Activated naive CD8-positive, alpha-beta T cell treated with anti-CD3 and anti-CD28 coated beads, Interleukin-2, amount 50 U/mL, for 24 hours (primary cell): ENCODE data around the gene TOR1A.
A peak's percentile ranks its signal among the peaks of the same experiment; 100 is the strongest.

Experiments used
- ATAC-seq: fragments of 150-1000 bp; cut with Tn5 transposase; one replicate; pipeline ENCODE4 v1.10.0; 2021
- DNase-seq: peaks from one replicate; pipeline ENCODE4 v3.0.0; 2021
- H3K27ac Mint-ChIP-seq: one replicate; pipeline ENCODE4 v1.8.0; 2021; ENCODE audit warnings: mild to moderate bottlenecking, mixed read lengths
- H3K27me3 Mint-ChIP-seq: one replicate; pipeline ENCODE4 v1.8.0; 2021; ENCODE audit warnings: mixed read lengths
- H3K36me3 Mint-ChIP-seq: one replicate; pipeline ENCODE4 v1.8.0; 2021; ENCODE audit warnings: low read depth, mixed read lengths
- H3K4me1 Mint-ChIP-seq: one replicate; pipeline ENCODE4 v1.8.0; 2021; ENCODE audit warnings: mixed read lengths
- H3K4me3 Mint-ChIP-seq: one replicate; pipeline ENCODE4 v1.8.0; 2021; ENCODE audit warnings: mild to moderate bottlenecking, moderate library complexity, mixed read lengths
- H3K9me3 Mint-ChIP-seq: one replicate; pipeline ENCODE4 v1.8.0; 2021; ENCODE audit warnings: mixed read lengths

Gene TOR1A

GRCh38 chr9:129839324-129840023 is 15.5 kb upstream of the TOR1A start:
- Mint-ChIP-seq H3K4me3 (peak overlapping the region; percentile 64), H3K27ac (peak overlapping the region; percentile 89), H3K36me3 (peaks cover 3% of the 10 kb centered on the region), H3K27me3 (no peaks in the 10 kb centered on the region), H3K9me3 (no peaks in the 10 kb centered on the region), H3K4me1 (peaks cover 61% of the 10 kb centered on the region)
- DNase-seq (no peak), ATAC-seq (no peak)

GRCh38 chr9:129838707-129839259 is 14.8 kb upstream of the TOR1A start:
- Mint-ChIP-seq H3K36me3 (peaks cover 10% of the 10 kb centered on the region), H3K4me1 (peaks cover 66% of the 10 kb centered on the region), H3K27me3 (no peaks in the 10 kb centered on the region), H3K27ac (peak overlapping the region; percentile 89), H3K9me3 (no peaks in the 10 kb centered on the region), H3K4me3 (peak overlapping the region; percentile 64)
- peak; percentile 34 for DNase-seq
- peak; percentile 69 for ATAC-seq

DNA sequence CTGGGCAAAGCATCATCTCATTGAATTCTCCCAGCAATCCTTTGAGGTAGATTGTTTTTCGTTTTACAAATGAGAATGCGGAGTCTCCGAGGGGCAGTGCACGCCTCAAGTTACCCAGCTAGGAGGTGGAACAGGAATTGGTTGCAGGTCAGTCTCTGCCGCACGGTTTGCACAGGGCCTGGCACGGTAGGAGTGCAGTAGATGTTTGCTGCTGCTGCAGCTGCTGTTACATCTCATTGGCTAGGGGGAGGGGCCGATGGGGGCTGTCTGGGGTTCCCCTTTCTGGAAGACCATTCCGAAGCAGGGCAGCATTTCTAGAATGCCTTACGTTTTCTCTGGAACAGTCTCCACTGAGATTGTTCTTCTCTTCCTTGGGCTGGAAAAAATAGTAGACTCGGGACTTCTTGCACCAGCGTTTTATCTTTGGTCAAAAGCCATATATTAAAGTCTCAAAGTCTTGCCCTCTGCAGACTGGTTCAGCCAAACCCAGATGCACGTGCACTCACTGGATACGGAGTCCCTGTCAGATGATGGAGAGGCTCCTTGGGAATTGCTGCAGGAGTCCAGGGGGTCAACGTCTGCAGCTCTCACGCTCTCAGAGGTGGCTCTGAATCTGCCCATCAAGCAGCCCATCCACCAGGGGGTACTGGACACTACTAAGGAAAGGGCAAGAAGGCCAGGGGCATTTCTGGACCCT is 12.5 kb upstream of the TOR1A start:
- Mint-ChIP-seq H3K4me1 (peaks cover 71% of the 10 kb centered on the region), H3K36me3 (peaks cover 20% of the 10 kb centered on the region), H3K9me3 (no peaks in the 10 kb centered on the region), H3K27me3 (no peaks in the 10 kb centered on the region), H3K27ac (peak overlapping the region; percentile 89), H3K4me3 (peak overlapping the region; percentile 98)
- ATAC-seq (no peak), DNase-seq (peak; percentile 60)

- Mint-ChIP-seq H3K27ac (peak overlapping the region; percentile 89), H3K27me3 (no peaks in the 10 kb centered on the region), H3K36me3 (peaks cover 24% of the 10 kb centered on the region), H3K4me1 (peaks cover 64% of the 10 kb centered on the region), H3K4me3 (peak overlapping the region; percentile 98), H3K9me3 (no peaks in the 10 kb centered on the region)
- DNase-seq (peak; percentile 19), ATAC-seq (no peak)
Observed at GRCh38 chr9:129835860-129836223, 11.9 kb upstream of the TOR1A start.

DNA sequence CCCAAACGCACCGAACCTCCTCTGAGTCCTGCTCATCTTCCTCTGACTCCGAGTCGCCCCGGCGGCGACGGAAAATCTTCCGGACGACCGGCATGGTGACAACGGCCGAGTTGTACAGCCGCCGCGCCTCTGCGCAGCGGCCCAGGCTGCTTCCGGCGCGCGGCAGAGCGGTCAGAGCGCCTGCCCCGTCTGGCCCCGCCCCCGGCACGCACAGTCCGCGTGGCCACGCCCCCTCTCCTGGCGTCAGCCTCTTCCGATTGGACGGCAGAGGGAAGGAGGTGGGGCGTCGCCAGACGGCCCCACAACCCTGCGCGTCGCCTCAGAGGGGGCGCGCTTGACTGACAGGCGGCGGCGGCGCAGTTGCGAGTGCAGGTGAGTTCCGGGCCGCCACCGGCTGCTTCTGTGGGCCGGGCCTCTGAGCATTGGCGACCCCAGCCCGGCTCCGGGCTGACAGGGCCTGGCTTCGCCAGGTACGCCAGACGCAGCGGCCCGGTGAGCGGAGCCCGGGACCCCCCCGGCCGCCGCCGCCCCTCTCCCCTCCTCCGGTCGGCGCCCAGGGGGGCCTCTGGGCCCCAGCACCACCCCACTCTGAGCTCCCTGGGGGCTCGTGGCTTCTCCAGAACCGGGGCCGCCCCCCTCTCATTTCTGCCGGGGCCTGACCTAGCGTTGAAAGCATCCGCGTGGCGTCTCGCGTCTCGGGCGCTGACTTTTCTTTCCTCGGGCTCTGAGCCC is 11.4 kb upstream of the TOR1A start, which contains the start of the genes C9orf78 and USP20:
Gene C9orf78, minus strand, starts transcription at position 148 of the 732 bp plus-strand sequence. Its CDS starts 54 bp downstream, at position 94.
Gene USP20, plus strand, starts transcription at position 331 of the 732 bp plus-strand sequence. CDS start 17,098 bp downstream, outside the sequence.
- DNase-seq (peak; percentile 98), ATAC-seq (peak; percentile 88)
- Mint-ChIP-seq H3K27ac (peak within 1 kb of the TSS; percentile 96), H3K27me3 (no peaks in the 10 kb centered on the region), H3K9me3 (no peaks in the 10 kb centered on the region), H3K4me3 (peak within 1 kb of the TSS; percentile 98), H3K4me1 (peaks cover 61% of the 10 kb centered on the region), H3K36me3 (peaks cover 28% of the 10 kb centered on the region)

GRCh38 chr9:129834489-129835127 is 10.7 kb upstream of the TOR1A start:
- Mint-ChIP-seq H3K27me3 (no peaks in the 10 kb centered on the region), H3K4me1 (peaks cover 54% of the 10 kb centered on the region), H3K36me3 (peaks cover 31% of the 10 kb centered on the region), H3K9me3 (no peaks in the 10 kb centered on the region), H3K27ac (peak overlapping the region; percentile 96), H3K4me3 (peak overlapping the region; percentile 98)
- peak; percentile 41 for DNase-seq
- ATAC-seq = peak; percentile 6

DNA sequence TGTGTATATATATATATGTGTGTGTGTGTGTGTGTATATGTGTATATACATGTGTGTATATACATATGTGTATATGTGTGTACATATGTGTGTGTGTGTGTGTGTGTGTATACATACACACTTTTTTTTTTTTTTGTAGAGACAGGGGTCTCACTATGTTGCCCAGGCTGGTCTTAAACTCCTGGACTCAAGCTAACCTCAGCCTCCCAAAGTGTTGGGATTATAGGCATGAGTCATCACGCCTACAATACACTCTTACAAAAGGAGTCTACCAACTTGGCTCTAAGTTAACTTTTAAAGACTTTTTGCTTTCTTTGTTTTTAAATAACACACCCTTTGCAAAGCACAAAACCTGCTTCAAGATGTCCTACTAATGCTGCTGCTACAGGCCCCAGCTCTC is 9.0 kb upstream of the TOR1A start:
- peaks cover 38% of the 10 kb centered on the region for H3K4me1 Mint-ChIP-seq
- no peak for DNase-seq
- no peaks in the 10 kb centered on the region for H3K27me3 Mint-ChIP-seq
- H3K4me3 Mint-ChIP-seq = peak overlapping the region; percentile 98
- H3K36me3 Mint-ChIP-seq = peaks cover 45% of the 10 kb centered on the region
- H3K9me3 Mint-ChIP-seq = no peaks in the 10 kb centered on the region
- no peak overlapping the region for H3K27ac Mint-ChIP-seq
- ATAC-seq = no peak

GRCh38 chr9:129828969-129829368 is 5.0 kb upstream of the TOR1A start:
- no peak overlapping the region for H3K27ac Mint-ChIP-seq
- no peaks in the 10 kb centered on the region for H3K9me3 Mint-ChIP-seq
- ATAC-seq (no peak), DNase-seq (no peak)
- H3K36me3 Mint-ChIP-seq = peaks cover 44% of the 10 kb centered on the region
- no peaks in the 10 kb centered on the region for H3K27me3 Mint-ChIP-seq
- no peak overlapping the region for H3K4me3 Mint-ChIP-seq
- peaks cover 9% of the 10 kb centered on the region for H3K4me1 Mint-ChIP-seq

GRCh38 chr9:129828051-129828450 is 4.1 kb upstream of the TOR1A start:
- Mint-ChIP-seq H3K36me3 (peaks cover 38% of the 10 kb centered on the region), H3K27ac (peak overlapping the region; percentile 19)

GRCh38 chr9:129826759-129827158 is 2.8 kb upstream of the TOR1A start:
- Mint-ChIP-seq H3K27me3 (no peaks in the 10 kb centered on the region), H3K9me3 (no peaks in the 10 kb centered on the region), H3K4me1 (peaks cover 11% of the 10 kb centered on the region), H3K4me3 (no peak overlapping the region), H3K27ac (no peak overlapping the region), H3K36me3 (peaks cover 41% of the 10 kb centered on the region)
- DNase-seq (no peak), ATAC-seq (no peak)

More at GRCh38 chr9:129828051-129828450, 4.1 kb upstream of the TOR1A start:
- Mint-ChIP-seq H3K4me1 (peaks cover 1% of the 10 kb centered on the region), H3K9me3 (no peaks in the 10 kb centered on the region), H3K27me3 (no peaks in the 10 kb centered on the region), H3K4me3 (no peak overlapping the region)
- no peak for DNase-seq
- ATAC-seq = no peak

GRCh38 chr9:129826344-129826743 is 2.4 kb upstream of the TOR1A start:
- H3K4me1 Mint-ChIP-seq = peaks cover 11% of the 10 kb centered on the region
- H3K27ac Mint-ChIP-seq = no peak overlapping the region
- DNase-seq (no peak), ATAC-seq (no peak)
- no peak overlapping the region for H3K4me3 Mint-ChIP-seq
- H3K9me3 Mint-ChIP-seq = no peaks in the 10 kb centered on the region
- peaks cover 37% of the 10 kb centered on the region for H3K36me3 Mint-ChIP-seq
- no peaks in the 10 kb centered on the region for H3K27me3 Mint-ChIP-seq

- ATAC-seq (peak; percentile 52), DNase-seq (no peak)
- Mint-ChIP-seq H3K4me1 (peaks cover 11% of the 10 kb centered on the region), H3K4me3 (peak overlapping the region; percentile 87), H3K9me3 (no peaks in the 10 kb centered on the region), H3K27me3 (no peaks in the 10 kb centered on the region), H3K36me3 (peaks cover 29% of the 10 kb centered on the region), H3K27ac (peak overlapping the region; percentile 72)
Observed at GRCh38 chr9:129823542-129823934, 398 bp downstream of the TOR1A start.

DNA sequence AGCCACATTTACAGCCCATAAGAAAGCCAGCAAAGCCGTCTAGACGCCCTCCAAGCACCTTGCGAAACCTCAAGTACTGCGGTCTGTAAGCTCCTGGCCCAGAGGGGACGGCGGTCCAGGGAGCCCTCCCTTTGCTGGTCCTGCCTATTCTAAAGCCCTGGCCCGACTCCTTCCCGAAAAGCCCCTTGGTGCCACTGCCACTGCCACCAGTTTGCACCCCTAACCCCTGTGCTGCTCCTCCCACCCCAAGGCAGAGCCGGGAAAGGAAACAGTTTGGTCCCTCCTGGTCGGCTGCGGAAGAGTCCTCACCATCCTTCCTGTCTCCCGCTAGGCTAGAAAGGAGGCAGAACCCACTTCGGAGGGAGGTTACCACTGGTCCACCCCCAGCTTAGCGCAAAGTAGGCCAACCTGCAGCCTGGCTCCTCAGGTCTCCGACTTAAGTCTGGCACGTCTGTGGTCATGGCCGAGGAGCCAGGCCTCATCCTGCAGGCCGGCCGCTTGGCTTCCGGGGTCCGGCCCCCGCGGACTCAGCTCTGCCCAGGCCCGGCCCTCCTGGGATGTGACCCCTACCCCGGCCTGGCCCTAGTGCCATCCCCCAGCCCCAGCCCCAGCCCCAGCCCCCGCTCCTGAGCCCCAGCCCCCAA is 916 bp downstream of the TOR1A start:
- ATAC-seq = peak; percentile 25
- Mint-ChIP-seq H3K27me3 (no peaks in the 10 kb centered on the region), H3K4me1 (peaks cover 11% of the 10 kb centered on the region), H3K9me3 (no peaks in the 10 kb centered on the region), H3K36me3 (peaks cover 30% of the 10 kb centered on the region), H3K27ac (peak overlapping the region; percentile 84), H3K4me3 (peak overlapping the region; percentile 87)
- peak; percentile 22 for DNase-seq
